Measurements from ENCODE around the gene SELENON.
"Not testable (repeated sequence)": the region's sequence is repeated elsewhere in the genome, so short reads cannot be mapped to it uniquely, and the experiment has no call there.

The SELENON gene

DNA sequence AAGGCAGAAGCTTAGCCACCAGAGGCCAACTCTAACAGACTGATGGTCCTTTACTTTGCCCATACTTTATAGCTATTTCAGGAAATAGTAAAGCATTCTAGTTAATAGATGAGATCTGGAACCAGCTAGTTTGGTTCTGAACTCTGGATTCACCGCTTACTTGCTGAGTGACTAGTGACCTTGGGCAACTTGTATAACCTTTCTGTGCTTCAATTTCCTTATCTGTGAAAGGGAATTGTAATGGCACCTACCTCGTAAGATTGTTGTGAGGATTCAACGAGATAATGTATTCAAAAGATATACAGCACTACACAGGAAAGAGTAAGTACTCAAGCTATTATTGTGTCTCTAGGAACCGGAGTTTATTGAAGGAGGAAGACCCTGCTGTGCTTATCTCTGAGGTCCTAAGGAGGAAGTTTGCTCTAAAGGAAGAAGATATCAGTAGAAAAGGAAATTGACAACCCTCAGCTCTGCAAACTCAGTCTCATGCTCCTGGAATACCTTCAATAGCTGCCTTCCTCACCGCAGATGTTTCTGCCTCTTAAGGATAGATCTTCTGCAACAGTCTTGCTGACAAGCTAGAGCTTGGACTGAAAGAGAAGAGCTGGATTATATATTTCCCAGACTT, 31.7 kb downstream of the SELENON start:
- no peak for DNase-seq

DNA sequence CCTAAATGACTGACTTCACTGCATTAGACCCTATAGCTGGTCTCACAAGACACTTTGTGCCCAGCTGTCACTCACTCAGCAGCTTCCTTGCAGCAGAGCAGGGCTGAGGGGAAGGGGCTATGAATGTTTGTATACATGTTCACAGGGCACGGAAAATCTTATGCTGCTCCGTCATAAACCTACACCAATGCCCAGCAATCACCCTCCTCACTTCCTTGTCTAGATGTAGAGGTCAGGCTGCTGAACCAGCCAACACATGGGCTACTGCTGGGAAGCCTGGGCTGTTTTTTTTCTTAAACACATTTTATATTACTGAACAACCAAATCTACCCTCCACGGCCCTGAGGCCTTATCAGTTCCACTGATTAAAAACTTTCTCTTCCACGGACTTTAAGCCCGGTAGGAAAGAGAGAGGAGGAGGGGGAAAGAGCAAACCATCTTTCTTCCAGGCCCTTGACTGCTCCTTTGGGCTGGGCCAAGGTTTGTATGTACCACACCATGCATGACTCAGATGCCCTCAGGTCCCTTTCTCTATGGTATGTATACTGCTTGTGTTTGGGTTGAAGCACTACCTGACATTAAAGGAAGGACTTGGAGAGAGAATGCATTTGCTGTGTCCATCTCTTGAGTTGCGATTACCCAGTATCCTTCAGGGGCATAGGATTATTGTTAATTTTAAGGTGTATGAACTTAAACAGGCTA, 32.5 kb downstream of the SELENON start:
- DNase-seq: no peak

DNA sequence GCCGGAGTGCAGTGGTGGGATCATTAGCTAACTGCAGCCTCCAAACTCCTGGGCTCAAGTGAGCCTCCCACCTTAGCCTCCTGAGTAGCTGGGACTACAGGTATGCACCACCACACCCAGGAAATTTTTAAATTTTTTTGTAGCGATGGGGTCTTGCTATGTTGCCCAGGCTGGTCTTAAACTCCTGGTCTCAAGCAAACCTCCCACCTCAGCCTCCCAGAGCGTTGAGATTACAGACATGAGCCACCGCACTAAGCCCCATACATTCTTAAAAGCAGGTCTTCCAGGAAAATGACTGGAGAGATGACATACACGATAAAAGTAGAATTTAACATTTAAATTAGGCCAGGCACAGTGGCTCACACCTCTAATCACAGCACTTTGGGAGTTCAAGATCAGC, 33.2 kb downstream of the SELENON start:
- DNase-seq: no peak

GRCh38 chr1:25834894-25835293, 34.9 kb downstream of the SELENON start:
- no peak for DNase-seq

GRCh38 chr1:25836695-25837094, 36.7 kb downstream of the SELENON start:
- DNase-seq: no peak

DNA sequence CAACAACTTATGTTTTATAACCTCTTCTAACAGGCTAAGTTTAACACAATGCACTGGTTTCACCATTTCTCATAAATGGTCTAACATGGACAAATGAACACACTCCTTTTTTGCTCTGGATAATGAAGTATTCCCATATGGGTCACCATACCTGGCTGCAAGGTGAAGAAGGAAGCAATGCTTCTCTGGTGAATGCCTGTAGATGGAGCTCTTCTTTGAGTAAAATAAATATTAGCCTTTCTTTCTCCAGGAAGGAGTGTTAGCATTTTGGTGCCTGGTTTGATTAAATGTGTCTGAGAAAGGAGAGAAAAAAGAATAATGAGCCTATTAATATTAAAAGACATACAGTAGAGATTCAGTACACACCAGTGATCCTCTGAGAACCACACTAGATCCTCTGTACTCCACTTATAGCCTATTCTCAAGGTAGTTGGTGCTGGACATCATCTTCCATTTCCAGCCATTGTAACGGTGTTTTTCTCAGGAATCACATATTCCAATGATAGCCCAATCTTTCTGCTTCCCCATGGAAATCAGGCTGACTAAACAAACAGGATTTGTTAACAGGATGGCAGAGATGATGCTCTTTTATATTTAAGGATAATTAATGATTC, 37.4 kb downstream of the SELENON start:
- DNase-seq: no peak

DNA sequence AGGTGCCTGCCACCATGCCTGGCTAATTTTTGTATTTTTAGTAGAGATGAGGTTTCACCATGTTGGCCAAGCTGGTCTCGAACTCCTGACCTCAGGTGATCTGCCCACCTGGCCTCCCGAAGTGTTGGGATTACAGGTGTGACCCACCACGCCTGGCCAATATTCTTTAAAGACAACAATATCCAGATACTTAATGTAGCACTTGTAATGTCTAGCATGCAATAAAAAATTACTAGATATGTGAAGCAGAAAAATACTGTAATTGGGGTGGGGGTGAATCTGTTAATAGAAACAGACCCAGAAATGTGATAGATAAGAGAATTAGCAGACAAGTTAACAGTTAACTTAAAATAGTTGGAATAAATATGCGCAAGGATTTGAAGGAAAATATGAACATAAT, 39.8 kb downstream of the SELENON start:
- not testable (repeated sequence) for DNase-seq

GRCh38 chr1:25843483-25843882, 43.5 kb downstream of the SELENON start:
- no peak for DNase-seq

GRCh38 chr1:25844536-25845337, 44.7 kb downstream of the SELENON start:
- no peak for DNase-seq

- DNase-seq: no peak
Observed at GRCh38 chr1:25845664-25846063, 45.7 kb downstream of the SELENON start.

- DNase-seq: no peak
Observed at GRCh38 chr1:25847929-25848328, 47.9 kb downstream of the SELENON start.

- DNase-seq: no peak
Observed at GRCh38 chr1:25848531-25848930, 48.5 kb downstream of the SELENON start.

- no peak for DNase-seq
Observed at GRCh38 chr1:25854554-25854953, 54.6 kb downstream of the SELENON start.

DNA sequence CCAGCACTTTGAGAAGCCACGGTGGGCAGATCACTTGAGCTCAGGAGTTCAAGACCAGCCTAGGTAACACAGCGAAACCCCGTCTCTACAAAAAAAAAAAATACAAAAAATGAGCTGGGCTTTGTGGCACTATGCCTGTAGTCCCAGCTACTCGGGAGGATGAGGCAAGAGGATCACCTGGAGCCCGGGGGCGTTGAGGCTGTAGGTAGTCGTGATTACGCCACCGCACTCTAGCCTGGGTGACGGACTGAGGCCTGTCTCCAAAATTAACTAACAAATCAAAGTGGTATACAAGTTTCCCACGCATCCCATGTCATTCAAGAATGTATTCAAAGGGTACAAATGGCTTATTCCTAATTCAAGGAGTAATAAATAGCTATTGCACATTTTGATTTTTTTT, 56.9 kb downstream of the SELENON start:
- no peak for DNase-seq

DNA sequence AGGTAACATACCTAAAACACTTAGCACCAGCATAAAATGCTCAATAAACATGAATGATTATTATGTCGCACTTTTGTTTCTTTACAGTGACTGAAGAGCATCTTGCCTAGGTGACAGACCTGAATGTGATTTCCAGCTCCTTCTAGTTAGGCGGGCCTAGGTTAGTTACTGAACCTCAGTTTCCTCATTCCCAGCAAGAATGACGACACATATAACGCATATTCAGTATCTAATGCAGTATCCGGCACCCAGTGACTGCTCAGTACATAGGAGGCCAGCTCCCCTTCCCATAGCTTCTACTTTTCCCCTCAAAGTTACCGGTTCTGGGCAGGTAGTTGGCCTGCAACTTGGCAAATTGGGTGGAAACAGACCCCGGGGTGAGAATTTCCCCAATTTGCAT, 58.5 kb downstream of the SELENON start:
- DNase-seq: no peak

DNA sequence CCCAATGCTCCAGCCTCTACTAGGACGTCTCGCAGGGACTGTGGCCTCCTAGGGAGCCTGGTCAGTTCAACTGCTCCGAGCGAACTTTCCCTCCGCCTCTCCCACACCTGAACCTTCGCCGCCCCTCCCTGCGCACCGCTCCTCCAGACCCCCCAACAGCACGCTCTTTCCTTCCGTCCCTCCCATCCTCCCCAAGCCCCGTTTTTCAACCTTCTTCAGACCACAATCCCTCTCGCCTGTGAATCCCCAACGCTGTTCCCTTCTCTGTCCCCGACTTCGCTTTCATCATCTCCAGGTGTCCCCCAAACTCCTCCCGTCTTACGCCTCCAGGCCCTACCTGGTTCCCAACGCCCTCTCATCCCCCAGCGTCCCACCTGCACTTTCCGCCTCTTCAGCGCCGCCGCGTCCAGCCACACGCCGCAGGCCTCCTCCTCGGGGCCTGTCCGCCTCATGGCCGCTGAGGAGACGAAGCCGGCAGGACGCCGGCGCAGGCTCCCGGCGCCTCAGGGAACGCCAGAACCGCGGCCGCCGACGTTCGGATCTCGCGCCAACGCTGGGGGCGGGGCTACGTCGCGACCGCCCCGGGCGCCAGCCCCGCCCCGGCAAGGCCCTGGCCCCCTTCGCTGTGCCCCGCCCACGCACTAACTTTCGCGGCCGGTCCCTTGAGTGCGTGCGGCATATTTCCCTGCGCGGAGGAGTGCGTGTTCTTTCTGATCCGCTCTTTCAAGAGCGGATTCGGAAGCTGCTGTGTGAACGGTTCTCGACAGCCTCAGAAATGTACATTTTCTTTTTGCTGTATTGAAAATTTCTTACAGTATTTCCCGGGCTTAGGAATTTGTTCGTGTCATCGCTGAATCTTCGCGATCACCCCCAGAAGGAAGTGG, 59.2 kb downstream of the SELENON start, which contains the start of gene AUNIP:
Gene AUNIP (minus strand): TSS at position 552 of the 884 bp plus-strand sequence. CDS start 100 bp downstream, at position 452.
- peak; percentile 88 for DNase-seq

GRCh38 chr1:25861316-25862286, 61.6 kb downstream of the SELENON start:
- DNase-seq: no peak

- DNase-seq: no peak
Observed at GRCh38 chr1:25862785-25863485, 62.9 kb downstream of the SELENON start.

- no peak for DNase-seq
Observed at GRCh38 chr1:25863486-25864262, 63.7 kb downstream of the SELENON start.

GRCh38 chr1:25864434-25864833, 64.4 kb downstream of the SELENON start:
- no peak for DNase-seq
